Measurements from ENCODE around the gene TMEM234. TPM values are rescaled to one million over a fixed set of nuclear protein-coding genes. Genes with fewer than 3 reads are reported as not detected.

Gene TMEM234
- total and polyA plus RNA-seq, 2 donors from 2014 or later: 20.5 to 39.4 TPM

- peaks cover 5 to 64% (median 30%) of the 10 kb centered on the region in 3 donors for H3K36me3 ChIP-seq (ENCODE audit: control insufficient read depth in 2 of 3, insufficient read depth in 3 of 3, low read length in 3 of 3)
- H3K9ac ChIP-seq (ENCODE audit: low read length in 3 of 3): no peak overlapping the region
- DNase-seq: no peak
- H3K27ac ChIP-seq (ENCODE audit: low read depth in 2 of 2, low read length in 2 of 2): no peak overlapping the region
- no peaks in the 10 kb centered on the region for H3K27me3 ChIP-seq (ENCODE audit: control insufficient read depth, insufficient read depth, low read length)
- TF ChIP-seq CTCF (IDR thresholded peaks at IDR 0.05; ENCODE audit: borderline replicate concordance, extremely low read depth, insufficient read depth): no peak
- no peak for FAIRE-seq
- no peak overlapping the region for H3K4me3 ChIP-seq (ENCODE audit: low read length in 3 of 3)
- intact Hi-C loops (cut with DNase I): no loop called here
- H3K9me3 ChIP-seq (ENCODE audit: control insufficient read depth in 2 of 3, insufficient read depth in 1 of 3, low read length in 3 of 3): no peaks in the 10 kb centered on the region
- no peaks in the 10 kb centered on the region for H3K4me1 ChIP-seq (ENCODE audit: control insufficient read depth in 2 of 3, insufficient read depth in 2 of 3, low read depth in 1 of 3, low read length in 3 of 3)
Measured at GRCh38 chr1:32170991-32171390, 51.2 kb downstream of the TMEM234 start.

Other genes starting within 250 kb of the TMEM234 start
- gene KHDRBS1, start 208.5 kb downstream of the TMEM234 start, total RNA-seq: 121 TPM
- 66.9 TPM for gene KHDRBS1, start 208.5 kb downstream of the TMEM234 start, polyA plus RNA-seq (ENCODE audit: insufficient read depth, low read depth, low replicate concordance)
- 15.4 TPM for gene TMEM39B, start 149.4 kb downstream of the TMEM234 start, total RNA-seq
- gene TMEM39B, start 149.4 kb downstream of the TMEM234 start, polyA plus RNA-seq (ENCODE audit: insufficient read depth, low read depth, low replicate concordance): 9.3 TPM
- gene KPNA6, start 114.3 kb downstream of the TMEM234 start, total RNA-seq: 66.9 TPM
- gene KPNA6, start 114.3 kb downstream of the TMEM234 start, polyA plus RNA-seq (ENCODE audit: insufficient read depth, low read depth, low replicate concordance): 10.6 TPM
- gene TXLNA, start 42.7 kb downstream of the TMEM234 start, total RNA-seq: 58.6 TPM
- 19.9 TPM for gene TXLNA, start 42.7 kb downstream of the TMEM234 start, polyA plus RNA-seq (ENCODE audit: insufficient read depth, low read depth, low replicate concordance)
- 4.0 TPM for gene CCDC28B, start 21.8 kb downstream of the TMEM234 start, total RNA-seq
- 25.4 TPM for gene CCDC28B, start 21.8 kb downstream of the TMEM234 start, polyA plus RNA-seq (ENCODE audit: insufficient read depth, low read depth, low replicate concordance)
- gene IQCC, start 16.7 kb downstream of the TMEM234 start, total RNA-seq: 3.5 TPM
- 3.4 TPM for gene IQCC, start 16.7 kb downstream of the TMEM234 start, polyA plus RNA-seq (ENCODE audit: insufficient read depth, low read depth, low replicate concordance)
- gene DCDC2B, start 13.3 kb downstream of the TMEM234 start, total RNA-seq: not detected
- gene DCDC2B, start 13.3 kb downstream of the TMEM234 start, polyA plus RNA-seq (ENCODE audit: insufficient read depth, low read depth, low replicate concordance): not detected
- gene EIF3I, start 54 bp upstream of the TMEM234 start, total RNA-seq: 132 TPM
- gene EIF3I, start 54 bp upstream of the TMEM234 start, polyA plus RNA-seq (ENCODE audit: insufficient read depth, low read depth, low replicate concordance): 178 TPM
- 19.6 TPM for gene FAM167B, start 24.9 kb upstream of the TMEM234 start, total RNA-seq
- 84.8 TPM for gene FAM167B, start 24.9 kb upstream of the TMEM234 start, polyA plus RNA-seq (ENCODE audit: insufficient read depth, low read depth, low replicate concordance)
- 10.3 TPM for gene LCK, start 28.9 kb upstream of the TMEM234 start, total RNA-seq
- gene LCK, start 28.9 kb upstream of the TMEM234 start, polyA plus RNA-seq (ENCODE audit: insufficient read depth, low read depth, low replicate concordance): 0.99 TPM
- gene HDAC1, start 69.7 kb upstream of the TMEM234 start, total RNA-seq: 89.7 TPM
- gene HDAC1, start 69.7 kb upstream of the TMEM234 start, polyA plus RNA-seq (ENCODE audit: insufficient read depth, low read depth, low replicate concordance): 68.8 TPM
- 58.6 TPM for gene MARCKSL1, start 113.9 kb upstream of the TMEM234 start, total RNA-seq
- 29.8 TPM for gene MARCKSL1, start 113.9 kb upstream of the TMEM234 start, polyA plus RNA-seq (ENCODE audit: insufficient read depth, low read depth, low replicate concordance)
- 9.7 TPM for gene FAM229A, start 140.1 kb upstream of the TMEM234 start, total RNA-seq
- gene FAM229A, start 140.1 kb upstream of the TMEM234 start, polyA plus RNA-seq (ENCODE audit: insufficient read depth, low read depth, low replicate concordance): 6.4 TPM
- 4.3 TPM for gene TSSK3, start 140.2 kb upstream of the TMEM234 start, total RNA-seq
- gene TSSK3, start 140.2 kb upstream of the TMEM234 start, polyA plus RNA-seq (ENCODE audit: insufficient read depth, low read depth, low replicate concordance): not detected
- 61.7 TPM for gene BSDC1, start 172.1 kb upstream of the TMEM234 start, total RNA-seq
- gene BSDC1, start 172.1 kb upstream of the TMEM234 start, polyA plus RNA-seq (ENCODE audit: insufficient read depth, low read depth, low replicate concordance): 40.2 TPM
- 0.03 TPM for gene ZBTB8B, start 242.7 kb upstream of the TMEM234 start, total RNA-seq
- gene ZBTB8B, start 242.7 kb upstream of the TMEM234 start, polyA plus RNA-seq (ENCODE audit: insufficient read depth, low read depth, low replicate concordance): 0.06 TPM